Calu3 (cell line): ENCODE data around the gene RIMBP2. TPM values are rescaled to one million over a fixed set of nuclear protein-coding genes. Genes with fewer than 3 reads are reported as not detected.

Source experiments
- BruUV-seq: library from RNA; stranded (reverse); fragments of 400-500 nt; replicated peaks from 2 replicates; lab custom pipeline; 2021; lab: Mats Ljungman, UMichigan
- CTCF ChIA-PET: fragments of 300-600 bp; sonication (Branson Sonifier 250); formaldehyde crosslinking; loops from one replicate; lab custom pipeline; 2022; ENCODE audit warnings: antibody characterized with exemption; lab: Charles Lee
- DNase-seq: peaks from one replicate; pipeline ENCODE4 v3.0.0; 2022
- H3K27ac Mint-ChIP-seq: one replicate; pipeline ENCODE4 v1.8.0; 2022; ENCODE audit warnings: mixed read lengths; ENCODE audit not compliant: unreplicated experiment
- H3K27me3 Mint-ChIP-seq: one replicate; pipeline ENCODE4 v1.8.0; 2022; ENCODE audit warnings: mixed read lengths; ENCODE audit not compliant: unreplicated experiment
- H3K36me3 Mint-ChIP-seq: one replicate; pipeline ENCODE4 v1.8.0; 2022; ENCODE audit warnings: mild to moderate bottlenecking, moderate library complexity, mixed read lengths; ENCODE audit not compliant: insufficient read depth, unreplicated experiment
- H3K4me1 Mint-ChIP-seq: one replicate; pipeline ENCODE4 v1.8.0; 2022; ENCODE audit warnings: mild to moderate bottlenecking, low read depth, mixed read lengths; ENCODE audit not compliant: unreplicated experiment
- H3K4me3 Mint-ChIP-seq: one replicate; pipeline ENCODE4 v1.8.0; 2022; ENCODE audit warnings: mild to moderate bottlenecking, low read depth, moderate library complexity, mixed read lengths; ENCODE audit not compliant: unreplicated experiment
- H3K9me3 Mint-ChIP-seq: one replicate; pipeline ENCODE4 v1.8.0; 2022; ENCODE audit warnings: low read depth, mixed read lengths; ENCODE audit not compliant: unreplicated experiment
- intact Hi-C: fragments of 100-400 bp; cut with micrococcal nuclease; formaldehyde crosslinking; loops from one replicate; pipeline ENCODE4 v1.10.0; 2022; ENCODE audit not compliant: unreplicated experiment
- total RNA-seq: library from RNA; stranded (reverse); gene quantifications from 2 replicates; pipeline ENCODE4 v1.2.3, GENCODE V29; 2022
- TF ChIP-seq, protein P1 (sequence below): fragments of 200-600 bp; IDR thresholded peaks from one replicate; pipeline ENCODE4 v1.8.0; 2022; ENCODE audit warnings: antibody characterized with exemption; ENCODE audit not compliant: unreplicated experiment

The RIMBP2 gene
- total RNA-seq, 1 experiment from 2014 or later = 6.1 TPM

DNA sequence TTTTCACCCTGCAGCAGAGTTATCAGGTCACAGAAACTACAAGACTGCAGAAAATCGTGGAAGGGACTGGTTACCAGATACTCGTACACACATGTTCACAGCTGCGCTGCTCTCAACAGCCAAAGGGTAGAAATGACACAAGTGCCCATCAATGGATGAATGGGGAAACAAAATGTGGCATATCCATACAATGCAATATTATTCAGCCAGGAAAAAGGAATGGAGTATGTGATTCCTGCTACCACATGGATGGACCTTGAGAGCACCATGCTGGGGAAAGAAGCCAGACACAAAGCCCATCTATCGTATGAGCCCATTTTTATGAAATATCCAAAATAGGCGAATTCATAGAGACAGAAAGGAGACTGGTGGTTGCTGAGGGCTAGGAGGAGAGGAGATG lies 1.7 kb upstream of the RIMBP2 start:
- Mint-ChIP-seq H3K27ac (no peak overlapping the region), H3K9me3 (peaks cover 6% of the 10 kb centered on the region), H3K27me3 (peaks cover 50% of the 10 kb centered on the region), H3K36me3 (no peaks in the 10 kb centered on the region), H3K4me3 (no peak overlapping the region), H3K4me1 (no peaks in the 10 kb centered on the region)
- intact Hi-C loops = no loop called here
- TF ChIP-seq, protein P1, sequence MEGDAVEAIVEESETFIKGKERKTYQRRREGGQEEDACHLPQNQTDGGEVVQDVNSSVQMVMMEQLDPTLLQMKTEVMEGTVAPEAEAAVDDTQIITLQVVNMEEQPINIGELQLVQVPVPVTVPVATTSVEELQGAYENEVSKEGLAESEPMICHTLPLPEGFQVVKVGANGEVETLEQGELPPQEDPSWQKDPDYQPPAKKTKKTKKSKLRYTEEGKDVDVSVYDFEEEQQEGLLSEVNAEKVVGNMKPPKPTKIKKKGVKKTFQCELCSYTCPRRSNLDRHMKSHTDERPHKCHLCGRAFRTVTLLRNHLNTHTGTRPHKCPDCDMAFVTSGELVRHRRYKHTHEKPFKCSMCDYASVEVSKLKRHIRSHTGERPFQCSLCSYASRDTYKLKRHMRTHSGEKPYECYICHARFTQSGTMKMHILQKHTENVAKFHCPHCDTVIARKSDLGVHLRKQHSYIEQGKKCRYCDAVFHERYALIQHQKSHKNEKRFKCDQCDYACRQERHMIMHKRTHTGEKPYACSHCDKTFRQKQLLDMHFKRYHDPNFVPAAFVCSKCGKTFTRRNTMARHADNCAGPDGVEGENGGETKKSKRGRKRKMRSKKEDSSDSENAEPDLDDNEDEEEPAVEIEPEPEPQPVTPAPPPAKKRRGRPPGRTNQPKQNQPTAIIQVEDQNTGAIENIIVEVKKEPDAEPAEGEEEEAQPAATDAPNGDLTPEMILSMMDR = no peak
- DNase-seq = no peak
- no TSS peak for BruUV-seq
- CTCF ChIA-PET = no interaction called here

DNA sequence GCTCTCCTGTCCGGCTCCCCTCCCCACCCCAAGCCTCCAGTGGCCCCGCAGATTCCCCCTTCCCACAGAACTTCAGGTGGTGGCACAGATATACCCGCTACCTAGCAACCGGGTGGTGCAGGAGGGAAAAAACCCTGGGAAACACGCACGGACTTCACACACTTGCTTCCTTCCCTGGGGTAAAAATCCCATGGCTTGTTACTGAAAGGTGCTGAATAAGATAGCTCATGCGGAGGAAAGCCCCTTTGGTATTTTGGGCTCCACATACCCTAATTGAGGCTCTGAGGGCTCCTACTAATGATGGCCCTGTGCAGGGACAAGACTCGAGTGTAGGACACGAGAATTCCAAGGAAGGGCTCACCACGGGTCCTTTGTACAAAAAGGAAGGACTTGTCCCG lies 869 bp upstream of the RIMBP2 start:
- no peaks in the 10 kb centered on the region for H3K9me3 Mint-ChIP-seq
- H3K27me3 Mint-ChIP-seq = peaks cover 58% of the 10 kb centered on the region
- TF ChIP-seq, protein P1 = no peak
- no TSS peak for BruUV-seq
- H3K4me1 Mint-ChIP-seq = no peaks in the 10 kb centered on the region
- no peak overlapping the region for H3K4me3 Mint-ChIP-seq
- intact Hi-C loops = no loop called here
- H3K27ac Mint-ChIP-seq = no peak overlapping the region
- CTCF ChIA-PET = interaction anchor here (0.8 kb wide), 1 partner anchor 133 kb away, joined by 4 read pairs; no protein-coding TSS in a partner anchor
- DNase-seq = no peak
- no peaks in the 10 kb centered on the region for H3K36me3 Mint-ChIP-seq

DNA sequence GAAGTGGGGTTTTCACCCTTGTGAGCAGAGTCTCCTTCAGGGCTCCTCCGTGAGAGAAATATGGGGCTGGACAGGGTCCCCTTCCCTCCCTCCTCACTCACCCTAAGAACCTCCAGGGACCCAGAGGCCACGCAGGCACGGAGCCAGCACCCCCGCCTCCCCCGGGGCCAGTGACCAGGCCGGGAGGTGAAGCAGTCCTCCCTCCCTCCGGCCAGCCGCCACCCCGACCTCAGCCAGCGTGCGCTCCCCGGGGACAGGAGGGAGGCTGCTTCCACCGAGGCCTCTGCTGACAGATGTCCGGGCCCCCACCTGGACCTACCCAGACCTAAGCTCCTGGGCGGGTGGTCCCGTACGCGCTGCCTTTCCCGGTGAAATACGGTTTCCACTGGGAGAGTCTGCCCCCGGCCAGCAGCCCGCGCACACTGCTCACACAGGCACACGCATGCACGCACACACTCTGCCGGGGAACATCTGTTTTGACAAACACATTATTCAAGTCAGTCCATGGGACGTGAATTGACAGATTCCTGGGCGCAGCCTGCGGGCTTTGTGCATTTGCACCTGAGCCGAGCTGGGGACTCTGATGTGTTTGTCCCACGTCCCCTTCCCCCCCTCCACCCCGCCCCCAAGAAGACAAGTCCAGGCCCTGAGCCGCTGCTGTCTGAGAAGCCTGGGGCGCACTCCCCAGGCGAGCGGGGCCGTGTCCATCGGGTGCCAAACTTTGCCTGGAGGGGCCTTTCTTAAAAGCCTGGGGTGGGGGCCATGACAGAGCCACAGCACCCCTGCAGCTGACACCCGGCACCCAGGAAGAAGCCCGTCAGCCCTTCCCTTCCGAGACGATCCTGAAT lies 725 bp downstream of the RIMBP2 start:
- no peak for DNase-seq
- Mint-ChIP-seq H3K27me3 (peaks cover 72% of the 10 kb centered on the region), H3K36me3 (no peaks in the 10 kb centered on the region), H3K27ac (no peak overlapping the region), H3K9me3 (no peaks in the 10 kb centered on the region), H3K4me3 (no peak overlapping the region), H3K4me1 (no peaks in the 10 kb centered on the region)
- intact Hi-C loops = no loop called here
- TF ChIP-seq, protein P1 = no peak
- CTCF ChIA-PET = interaction anchor here (0.7 kb wide), 1 partner anchor 9 kb away, joined by 4 read pairs; no protein-coding TSS in a partner anchor
- no TSS peak for BruUV-seq

DNA sequence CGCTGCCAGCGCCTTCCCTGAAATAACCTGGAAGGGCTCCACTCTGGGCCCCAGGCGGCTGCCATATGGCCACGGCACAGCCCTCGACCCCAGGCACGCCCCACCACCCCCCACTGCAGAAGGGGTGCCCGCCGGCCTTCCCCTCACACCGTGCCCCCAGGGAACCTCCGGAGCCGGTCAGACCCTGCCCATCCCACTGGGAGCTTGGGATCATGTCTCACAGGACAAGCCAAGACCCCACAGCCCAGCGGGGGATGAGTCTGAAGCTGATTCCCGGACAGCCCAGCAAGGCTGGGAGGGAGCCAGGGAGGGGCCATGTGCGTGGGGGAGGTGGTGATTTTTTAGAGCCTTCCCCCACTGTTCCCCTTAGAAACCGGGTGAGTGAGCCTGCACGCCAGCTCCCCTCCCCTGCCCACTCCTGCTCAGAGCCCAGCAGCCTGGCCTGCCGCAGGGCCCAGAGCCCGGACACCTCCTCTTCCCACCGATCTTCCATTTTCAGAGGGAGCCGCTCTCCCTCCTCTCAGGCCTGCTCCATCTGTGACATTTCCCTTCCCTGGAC lies 1.4 kb downstream of the RIMBP2 start:
- H3K4me3 Mint-ChIP-seq = no peak overlapping the region
- CTCF ChIA-PET = no interaction called here
- no TSS peak for BruUV-seq

More for the DNA sequence above, 1.4 kb downstream of the RIMBP2 start:
- H3K4me1 Mint-ChIP-seq = no peaks in the 10 kb centered on the region
- intact Hi-C loops = no loop called here
- peaks cover 75% of the 10 kb centered on the region for H3K27me3 Mint-ChIP-seq
- H3K27ac Mint-ChIP-seq = no peak overlapping the region
- TF ChIP-seq, protein P1 = no peak
- DNase-seq = no peak
- H3K36me3 Mint-ChIP-seq = no peaks in the 10 kb centered on the region
- H3K9me3 Mint-ChIP-seq = no peaks in the 10 kb centered on the region
